WTC11 (cell line): ENCODE measurements around the gene PPP4R4. TPM values are rescaled to one million over a fixed set of nuclear protein-coding genes. Genes with fewer than 3 reads are reported as not detected.

Experiments
- ATAC-seq: fragments of 200-7000 bp; cut with Tn5 transposase; 2 replicates; pipeline ENCODE4 v1.10.0; 2021; ENCODE audit warnings: mild to moderate bottlenecking, moderate library complexity
- CTCF ChIA-PET: fragments of 300-600 bp; sonication (Branson Sonifier 250); formaldehyde crosslinking; loops from one replicate; lab custom pipeline; 2021; ENCODE audit warnings: antibody characterized with exemption; lab: Charles Lee
- POLR2A ChIA-PET: fragments of 350-600 bp; sonication (Branson Sonifier 250); formaldehyde crosslinking; loops from one replicate; lab custom pipeline; 2021; ENCODE audit warnings: antibody characterized with exemption; lab: Charles Lee
- DNase-seq: peaks from one replicate; pipeline ENCODE4 v3.0.0; 2021; ENCODE audit warnings: low spot score
- H3K27ac Mint-ChIP-seq: 2 replicates; pipeline ENCODE4 v1.8.0; 2021; ENCODE audit warnings: mixed read lengths
- H3K27me3 Mint-ChIP-seq: 2 replicates; pipeline ENCODE4 v1.8.0; 2021; ENCODE audit warnings: low read depth, mild to moderate bottlenecking, moderate library complexity, mixed read lengths
- H3K36me3 Mint-ChIP-seq: 2 replicates; pipeline ENCODE4 v1.8.0; 2021; ENCODE audit warnings: mixed read lengths
- H3K4me1 Mint-ChIP-seq: 2 replicates; pipeline ENCODE4 v1.8.0; 2022; ENCODE audit warnings: mixed read lengths
- H3K4me3 Mint-ChIP-seq: 2 replicates; pipeline ENCODE4 v1.8.0; 2021; ENCODE audit warnings: mild to moderate bottlenecking, moderate library complexity, mixed read lengths
- H3K9me3 Mint-ChIP-seq: 2 replicates; pipeline ENCODE4 v1.8.0; 2021; ENCODE audit warnings: mixed read lengths
- ATF1 ChIP-seq: sonication (generic); formaldehyde crosslinking; IDR thresholded peaks from 2 replicates; pipeline ENCODE4 v1.8.1; 2023; ENCODE audit warnings: mild to moderate bottlenecking, moderate library complexity, missing genetic modification reagents
- FOXJ3 ChIP-seq: sonication (generic); formaldehyde crosslinking; IDR thresholded peaks from 2 replicates; pipeline ENCODE4 v1.9.0; 2021; ENCODE audit warnings: missing genetic modification reagents, mild to moderate bottlenecking, borderline replicate concordance
- FOXK1 ChIP-seq: sonication (generic); formaldehyde crosslinking; IDR thresholded peaks from 2 replicates; pipeline ENCODE4 v1.8.0; 2022; ENCODE audit warnings: mild to moderate bottlenecking, moderate library complexity, missing genetic modification reagents
- GABPB1 ChIP-seq: sonication (generic); formaldehyde crosslinking; IDR thresholded peaks from 2 replicates; pipeline ENCODE4 v1.8.1; 2023; ENCODE audit warnings: mild to moderate bottlenecking, missing genetic modification reagents
- NFYB ChIP-seq: sonication (generic); formaldehyde crosslinking; conservative IDR thresholded peaks from 2 replicates; pipeline ENCODE4 v1.8.0; 2022; ENCODE audit warnings: low read depth, missing genetic modification reagents
- NR1H2 ChIP-seq: sonication (generic); formaldehyde crosslinking; IDR thresholded peaks from 2 replicates; pipeline ENCODE4 v1.9.0; 2021; ENCODE audit warnings: mild to moderate bottlenecking, moderate library complexity, missing genetic modification reagents
- total RNA-seq: library from RNA; stranded (reverse); gene quantifications from 3 replicates; pipeline ENCODE4 v1.2.3, GENCODE V29; 2021
- TF ChIP-seq, protein P1 (sequence below): fragments of 250-450 bp; sonication (Bioruptor Pico); IDR thresholded peaks from 2 replicates; pipeline ENCODE4 v1.8.0; 2021; ENCODE audit warnings: mild to moderate bottlenecking
- TF ChIP-seq, protein P2 (sequence below): sonication (generic); formaldehyde crosslinking; IDR thresholded peaks from 2 replicates; pipeline ENCODE4 v1.8.1; 2022; ENCODE audit warnings: mild to moderate bottlenecking, missing genetic modification reagents, moderate library complexity, borderline replicate concordance
- TF ChIP-seq, protein P3 (sequence below): sonication (generic); formaldehyde crosslinking; IDR thresholded peaks from 2 replicates; pipeline ENCODE4 v1.8.0; 2022; ENCODE audit warnings: mild to moderate bottlenecking, missing genetic modification reagents
- TF ChIP-seq, protein P4 (sequence below): fragments of 250-450 bp; sonication (Bioruptor Pico); IDR thresholded peaks from 2 replicates; pipeline ENCODE4 v1.9.0; 2021; ENCODE audit warnings: mild to moderate bottlenecking, borderline replicate concordance
- TF ChIP-seq, protein P5 (sequence below): fragments of 200-600 bp; IDR thresholded peaks from 2 replicates; pipeline ENCODE4 v1.8.0; 2022; ENCODE audit warnings: antibody characterized with exemption
- TF ChIP-seq, protein P6 (sequence below): sonication (generic); formaldehyde crosslinking; IDR thresholded peaks from 2 replicates; pipeline ENCODE4 v1.8.1; 2023; ENCODE audit warnings: mild to moderate bottlenecking, missing genetic modification reagents, moderate library complexity

Gene PPP4R4
- total RNA-seq, 1 experiment from 2014 or later = 9.6 TPM

DNA sequence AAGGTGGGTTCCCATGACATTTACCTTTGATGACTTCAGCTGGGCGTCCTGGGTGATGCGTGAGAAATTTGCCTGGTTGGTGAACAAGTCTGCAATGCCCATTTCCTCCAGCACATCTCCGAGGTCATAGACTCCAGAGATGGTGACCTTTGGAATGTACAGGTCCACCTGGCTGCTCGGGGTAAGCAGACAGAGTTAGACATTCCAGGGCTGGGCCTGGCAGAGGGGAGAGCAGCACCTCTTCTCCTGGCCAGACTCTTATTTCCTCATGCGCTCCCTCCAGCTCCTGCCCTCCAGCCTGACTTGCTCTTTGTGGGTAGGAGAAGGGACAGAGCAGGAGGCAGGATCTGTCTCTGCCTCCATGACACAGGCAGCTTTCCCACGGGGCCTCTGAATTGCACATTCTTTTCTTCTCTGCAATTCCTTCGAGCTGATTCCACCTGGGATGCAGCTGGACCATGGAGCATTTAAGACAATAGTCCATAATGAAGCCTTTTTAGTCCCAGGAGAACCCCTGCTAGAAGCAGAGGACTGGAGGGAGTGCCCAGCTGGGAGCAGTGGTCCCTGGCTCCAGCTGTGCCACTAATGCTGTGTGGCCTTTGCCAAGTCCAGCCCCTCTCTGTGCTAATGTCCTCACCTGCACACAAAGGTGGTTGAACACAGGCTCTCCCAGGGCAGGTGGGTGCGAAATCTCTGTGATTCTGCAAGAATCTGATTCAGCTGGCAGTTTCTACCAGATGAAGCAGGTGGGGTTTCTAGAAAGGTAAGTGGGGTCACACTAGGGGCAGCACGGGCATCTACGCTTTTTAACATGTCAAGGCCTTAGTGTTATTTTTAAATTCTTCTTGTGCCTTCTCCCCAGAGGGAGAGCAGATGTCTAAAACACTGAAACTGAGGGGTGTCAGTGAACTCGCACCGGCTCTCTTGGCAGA, 132.2 kb downstream of the PPP4R4 start:
- H3K4me1 Mint-ChIP-seq = no peaks in the 10 kb centered on the region
- H3K36me3 Mint-ChIP-seq = no peaks in the 10 kb centered on the region
- no peak overlapping the region for H3K27ac Mint-ChIP-seq
- no peaks in the 10 kb centered on the region; the same call in 1 of the 2 replicates for H3K27me3 Mint-ChIP-seq
- TF ChIP-seq FOXJ3 (CRISPR knock-in tag) (no peak), NFYB (CRISPR knock-in tag) (no peak), GABPB1 (no peak), ATF1 (CRISPR knock-in tag) (no peak), FOXK1 (no peak), NR1H2 (no peak)
- TF ChIP-seq, protein P1, sequence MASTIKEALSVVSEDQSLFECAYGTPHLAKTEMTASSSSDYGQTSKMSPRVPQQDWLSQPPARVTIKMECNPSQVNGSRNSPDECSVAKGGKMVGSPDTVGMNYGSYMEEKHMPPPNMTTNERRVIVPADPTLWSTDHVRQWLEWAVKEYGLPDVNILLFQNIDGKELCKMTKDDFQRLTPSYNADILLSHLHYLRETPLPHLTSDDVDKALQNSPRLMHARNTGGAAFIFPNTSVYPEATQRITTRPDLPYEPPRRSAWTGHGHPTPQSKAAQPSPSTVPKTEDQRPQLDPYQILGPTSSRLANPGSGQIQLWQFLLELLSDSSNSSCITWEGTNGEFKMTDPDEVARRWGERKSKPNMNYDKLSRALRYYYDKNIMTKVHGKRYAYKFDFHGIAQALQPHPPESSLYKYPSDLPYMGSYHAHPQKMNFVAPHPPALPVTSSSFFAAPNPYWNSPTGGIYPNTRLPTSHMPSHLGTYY (CRISPR knock-in tag) = no peak
- TF ChIP-seq, protein P2, sequence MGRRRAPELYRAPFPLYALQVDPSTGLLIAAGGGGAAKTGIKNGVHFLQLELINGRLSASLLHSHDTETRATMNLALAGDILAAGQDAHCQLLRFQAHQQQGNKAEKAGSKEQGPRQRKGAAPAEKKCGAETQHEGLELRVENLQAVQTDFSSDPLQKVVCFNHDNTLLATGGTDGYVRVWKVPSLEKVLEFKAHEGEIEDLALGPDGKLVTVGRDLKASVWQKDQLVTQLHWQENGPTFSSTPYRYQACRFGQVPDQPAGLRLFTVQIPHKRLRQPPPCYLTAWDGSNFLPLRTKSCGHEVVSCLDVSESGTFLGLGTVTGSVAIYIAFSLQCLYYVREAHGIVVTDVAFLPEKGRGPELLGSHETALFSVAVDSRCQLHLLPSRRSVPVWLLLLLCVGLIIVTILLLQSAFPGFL = no peak
- TF ChIP-seq, protein P3, sequence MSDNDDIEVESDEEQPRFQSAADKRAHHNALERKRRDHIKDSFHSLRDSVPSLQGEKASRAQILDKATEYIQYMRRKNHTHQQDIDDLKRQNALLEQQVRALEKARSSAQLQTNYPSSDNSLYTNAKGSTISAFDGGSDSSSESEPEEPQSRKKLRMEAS (CRISPR knock-in tag) = no peak
- TF ChIP-seq, protein P4, sequence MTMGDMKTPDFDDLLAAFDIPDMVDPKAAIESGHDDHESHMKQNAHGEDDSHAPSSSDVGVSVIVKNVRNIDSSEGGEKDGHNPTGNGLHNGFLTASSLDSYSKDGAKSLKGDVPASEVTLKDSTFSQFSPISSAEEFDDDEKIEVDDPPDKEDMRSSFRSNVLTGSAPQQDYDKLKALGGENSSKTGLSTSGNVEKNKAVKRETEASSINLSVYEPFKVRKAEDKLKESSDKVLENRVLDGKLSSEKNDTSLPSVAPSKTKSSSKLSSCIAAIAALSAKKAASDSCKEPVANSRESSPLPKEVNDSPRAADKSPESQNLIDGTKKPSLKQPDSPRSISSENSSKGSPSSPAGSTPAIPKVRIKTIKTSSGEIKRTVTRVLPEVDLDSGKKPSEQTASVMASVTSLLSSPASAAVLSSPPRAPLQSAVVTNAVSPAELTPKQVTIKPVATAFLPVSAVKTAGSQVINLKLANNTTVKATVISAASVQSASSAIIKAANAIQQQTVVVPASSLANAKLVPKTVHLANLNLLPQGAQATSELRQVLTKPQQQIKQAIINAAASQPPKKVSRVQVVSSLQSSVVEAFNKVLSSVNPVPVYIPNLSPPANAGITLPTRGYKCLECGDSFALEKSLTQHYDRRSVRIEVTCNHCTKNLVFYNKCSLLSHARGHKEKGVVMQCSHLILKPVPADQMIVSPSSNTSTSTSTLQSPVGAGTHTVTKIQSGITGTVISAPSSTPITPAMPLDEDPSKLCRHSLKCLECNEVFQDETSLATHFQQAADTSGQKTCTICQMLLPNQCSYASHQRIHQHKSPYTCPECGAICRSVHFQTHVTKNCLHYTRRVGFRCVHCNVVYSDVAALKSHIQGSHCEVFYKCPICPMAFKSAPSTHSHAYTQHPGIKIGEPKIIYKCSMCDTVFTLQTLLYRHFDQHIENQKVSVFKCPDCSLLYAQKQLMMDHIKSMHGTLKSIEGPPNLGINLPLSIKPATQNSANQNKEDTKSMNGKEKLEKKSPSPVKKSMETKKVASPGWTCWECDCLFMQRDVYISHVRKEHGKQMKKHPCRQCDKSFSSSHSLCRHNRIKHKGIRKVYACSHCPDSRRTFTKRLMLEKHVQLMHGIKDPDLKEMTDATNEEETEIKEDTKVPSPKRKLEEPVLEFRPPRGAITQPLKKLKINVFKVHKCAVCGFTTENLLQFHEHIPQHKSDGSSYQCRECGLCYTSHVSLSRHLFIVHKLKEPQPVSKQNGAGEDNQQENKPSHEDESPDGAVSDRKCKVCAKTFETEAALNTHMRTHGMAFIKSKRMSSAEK (CRISPR knock-in tag) = no peak
- TF ChIP-seq, all 79 proteins: peak for 0
- no peak for ATAC-seq
- no peak overlapping the region for H3K4me3 Mint-ChIP-seq
- DNase-seq = no peak
- H3K9me3 Mint-ChIP-seq = peaks cover 24% of the 10 kb centered on the region
- ChIA-PET POLR2A (no interaction called here), CTCF (interaction anchor here (0.6 to 4.1 kb wide), 12 partner anchors 11 to 369 kb away, joined by 3 to 32 read pairs (median 5); no protein-coding TSS in a partner anchor)

DNA sequence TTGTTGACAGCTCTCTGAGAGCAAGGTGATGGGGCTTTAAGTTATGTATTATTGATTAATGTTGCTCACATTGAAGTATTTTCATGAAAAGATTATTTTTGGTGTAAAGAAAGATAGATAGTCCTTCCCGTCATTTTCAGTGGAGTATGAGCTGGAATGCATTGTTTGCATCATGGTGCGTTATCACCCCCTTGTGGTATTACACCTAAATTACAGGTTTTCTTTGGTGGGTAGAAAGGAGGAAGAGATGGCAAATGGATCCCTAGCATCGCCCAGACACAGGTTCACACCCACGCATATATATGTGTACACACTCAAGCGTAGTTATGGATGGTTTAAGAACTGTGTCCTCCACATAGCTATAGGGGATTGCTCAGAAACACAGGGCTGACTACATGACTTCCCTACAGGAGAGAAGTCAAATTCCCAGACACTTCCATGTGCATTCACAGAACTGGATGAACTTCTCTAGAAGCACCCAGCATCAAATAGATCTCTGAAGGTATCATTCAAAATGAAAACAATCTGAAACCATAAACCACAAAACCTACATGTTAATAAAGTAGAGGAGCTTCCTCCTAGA, 133.4 kb downstream of the PPP4R4 start:
- Mint-ChIP-seq H3K9me3 (peaks cover 23% of the 10 kb centered on the region), H3K27ac (no peak overlapping the region), H3K4me1 (no peaks in the 10 kb centered on the region), H3K4me3 (no peak overlapping the region), H3K27me3 (no peaks in the 10 kb centered on the region; the same call in 1 of the 2 replicates)
- DNase-seq (no peak), ATAC-seq (peak; percentile 73)
- CTCF ChIA-PET = interaction anchor here (0.6 to 4.1 kb wide), 15 partner anchors 10 to 271 kb away, joined by 3 to 32 read pairs (median 4); partner anchors contain the start of genes DDX24, IFI27L1 and PPP4R4
- TF ChIP-seq, protein P5, sequence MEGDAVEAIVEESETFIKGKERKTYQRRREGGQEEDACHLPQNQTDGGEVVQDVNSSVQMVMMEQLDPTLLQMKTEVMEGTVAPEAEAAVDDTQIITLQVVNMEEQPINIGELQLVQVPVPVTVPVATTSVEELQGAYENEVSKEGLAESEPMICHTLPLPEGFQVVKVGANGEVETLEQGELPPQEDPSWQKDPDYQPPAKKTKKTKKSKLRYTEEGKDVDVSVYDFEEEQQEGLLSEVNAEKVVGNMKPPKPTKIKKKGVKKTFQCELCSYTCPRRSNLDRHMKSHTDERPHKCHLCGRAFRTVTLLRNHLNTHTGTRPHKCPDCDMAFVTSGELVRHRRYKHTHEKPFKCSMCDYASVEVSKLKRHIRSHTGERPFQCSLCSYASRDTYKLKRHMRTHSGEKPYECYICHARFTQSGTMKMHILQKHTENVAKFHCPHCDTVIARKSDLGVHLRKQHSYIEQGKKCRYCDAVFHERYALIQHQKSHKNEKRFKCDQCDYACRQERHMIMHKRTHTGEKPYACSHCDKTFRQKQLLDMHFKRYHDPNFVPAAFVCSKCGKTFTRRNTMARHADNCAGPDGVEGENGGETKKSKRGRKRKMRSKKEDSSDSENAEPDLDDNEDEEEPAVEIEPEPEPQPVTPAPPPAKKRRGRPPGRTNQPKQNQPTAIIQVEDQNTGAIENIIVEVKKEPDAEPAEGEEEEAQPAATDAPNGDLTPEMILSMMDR = peak; percentile 60
- TF ChIP-seq, protein P6, sequence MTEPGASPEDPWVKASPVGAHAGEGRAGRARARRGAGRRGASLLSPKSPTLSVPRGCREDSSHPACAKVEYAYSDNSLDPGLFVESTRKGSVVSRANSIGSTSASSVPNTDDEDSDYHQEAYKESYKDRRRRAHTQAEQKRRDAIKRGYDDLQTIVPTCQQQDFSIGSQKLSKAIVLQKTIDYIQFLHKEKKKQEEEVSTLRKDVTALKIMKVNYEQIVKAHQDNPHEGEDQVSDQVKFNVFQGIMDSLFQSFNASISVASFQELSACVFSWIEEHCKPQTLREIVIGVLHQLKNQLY (CRISPR knock-in tag) = no peak
- TF ChIP-seq, all 79 proteins: peak for 1
- POLR2A ChIA-PET = no interaction called here
- no peaks in the 10 kb centered on the region for H3K36me3 Mint-ChIP-seq
